Pancreas (tissue), 10 donors: ENCODE measurements around the gene SLC27A1. TPM values are rescaled to one million over a fixed set of nuclear protein-coding genes. Genes with fewer than 3 reads are reported as not detected.

Source experiments
- ATAC-seq, 4 donors: fragments of 200-7000 bp; cut with Tn5 transposase; one replicate each; pipeline versions ENCODE4 v1.8.0 to v1.9.1; 2020; ENCODE audit warnings: mild to moderate bottlenecking in 4 of 4, moderate library complexity in 4 of 4
- DNase-seq, 6 donors: peaks; one replicate each; pipeline ENCODE4 v3.0.0-alpha.2; 2020
- FAIRE-seq: peaks from 2 replicates; lab custom pipeline; 2012; peaks lifted over from hg19 to GRCh38; lab: Jason Lieb, UNC
- H3K27ac ChIP-seq, 4 donors: fragments of 200-600 bp; sonication (generic); 1 replicate in 3 of 4; 2 replicates in 1 of 4; pipeline versions ENCODE4 v1.5.0 to v1.8.0; 2020
- H3K27me3 ChIP-seq, 4 donors: fragments of 200-600 bp; one replicate each; pipeline ENCODE4 v1.8.0; 2021
- H3K36me3 ChIP-seq, 3 donors: fragments of 200-600 bp; sonication (generic) in 1 of 3; one replicate each; pipeline versions ENCODE4 v1.5.0 to v1.8.0; 2020 to 2021
- H3K4me1 ChIP-seq, 3 donors: fragments of 200-600 bp; one replicate each; pipeline ENCODE4 v1.8.0; 2021
- H3K4me3 ChIP-seq, 4 donors: fragments of 200-600 bp; sonication (generic) in 2 of 4; one replicate each; pipeline versions ENCODE4 v1.5.0 to v1.8.0; 2020 to 2021
- H3K9me3 ChIP-seq, 4 donors: fragments of 200-600 bp; one replicate each; pipeline ENCODE4 v1.8.0; 2021
- CTCF ChIP-seq, 4 donors: fragments of 200-600 bp; sonication (generic) in 3 of 4; IDR thresholded peaks; one replicate each; pipeline versions ENCODE4 v1.5.0 to v1.8.0; 2021; ENCODE audit warnings: antibody characterized with exemption in 4 of 4
- WGBS, 2 donors: extraction: QIAGEN DNeasy Blood & Tissue Kit; methylation state at CpG; one replicate each; pipeline ENCODE4 v1.1.7; 2013; 5-methylcytosine and 5-hydroxymethylcytosine counted together
- intact Hi-C, 3 donors: fragments of 100-400 bp; cut with DNase I; formaldehyde crosslinking; loops; one replicate each; pipeline versions ENCODE4 v1.11.1 to v1.14.2; 2022
- polyA plus RNA-seq, 2 donors: library from polyadenylated mRNA; stranded (reverse); fragments of 200-250 nt; gene quantifications; one replicate each; pipeline ENCODE4 v1.2.3, GENCODE V29; 2013
- total RNA-seq, 6 donors: library from RNA; stranded (reverse); fragmentation: NEBNext Ultra II Directional in 4 of 6; extraction: Animal tissue kit (Norgen Biotek cat#: 25700) in 4 of 6; gene quantifications; one replicate each; pipeline versions ENCODE4 v1.2.1 to v1.2.4, GENCODE V29; 2021 to 2023
- donor health status: healthy with polysubstance abuse.
- donor health status: DM: no; HTN: no; CAD: no; lungs with moderate emphysema.
- donor health status: DM: no; HTN: no; CAD: no.
- donor health status: control.
- donor health status: control.
- donor health status: Bipolar disorder and iron deficiency.
- donor health status: DM: yes; HTN: yes; CAD: no.
- donor health status: DM: no; HTN: no; CAD: no.
- donor health status: DM: no; HTN: no; CAD: no.
- donor health status: DM: yes; HTN: yes; CAD: no.

The SLC27A1 gene
- total and polyA plus RNA-seq, 8 donors, result 9.4 to 37.1 (median 11.4) TPM

GRCh38 chr19:17450264-17451075 is 19.9 kb upstream of the SLC27A1 start:
- no peak for TF ChIP-seq CTCF (IDR thresholded peaks at IDR 0.05)
- no peak for DNase-seq
- WGBS, 2 donors, result 67 to 68% methylated on average over 8 of the region's 8 CpGs
- H3K27ac ChIP-seq, result no peak overlapping the region
- no peaks in the 10 kb centered on the region for H3K36me3 ChIP-seq
- no peak overlapping the region for H3K4me3 ChIP-seq
- H3K9me3 ChIP-seq, result no peaks in the 10 kb centered on the region
- FAIRE-seq, result no peak
- no peaks in the 10 kb centered on the region for H3K4me1 ChIP-seq
- ATAC-seq, result no peak
- peaks cover 0 to 4% (median 0%) of the 10 kb centered on the region in 4 donors for H3K27me3 ChIP-seq
- intact Hi-C loops, result no loop called here

GRCh38 chr19:17451820-17452219 is 18.5 kb upstream of the SLC27A1 start:
- DNase-seq (no peak), FAIRE-seq (no peak), ATAC-seq (no peak)
- no peak overlapping the region for H3K4me3 ChIP-seq
- no peaks in the 10 kb centered on the region for H3K9me3 ChIP-seq
- H3K27ac ChIP-seq, result no peak overlapping the region
- no peaks in the 10 kb centered on the region for H3K4me1 ChIP-seq
- TF ChIP-seq CTCF (IDR thresholded peaks at IDR 0.05), result no peak
- 72 to 86% methylated on average over 4 of the region's 4 CpGs for WGBS, 2 donors
- peaks cover 0 to 12% (median 0%) of the 10 kb centered on the region in 4 donors for H3K27me3 ChIP-seq
- intact Hi-C loops, result no loop called here
- no peaks in the 10 kb centered on the region for H3K36me3 ChIP-seq

GRCh38 chr19:17454576-17455071 is 15.7 kb upstream of the SLC27A1 start:
- intact Hi-C loops, result no loop called here
- Histone ChIP-seq H3K36me3 (no peaks in the 10 kb centered on the region), H3K27ac (no peak overlapping the region), H3K9me3 (no peaks in the 10 kb centered on the region), H3K4me1 (no peaks in the 10 kb centered on the region), H3K27me3 (peaks cover 0 to 16% (median under 1%) of the 10 kb centered on the region in 4 donors), H3K4me3 (no peak overlapping the region)
- ATAC-seq (no peak), FAIRE-seq (no peak), DNase-seq (no peak)
- WGBS, 2 donors, result 7 to 10% methylated on average over 13 of the region's 13 CpGs
- no peak for TF ChIP-seq CTCF (IDR thresholded peaks at IDR 0.05)

GRCh38 chr19:17455308-17456123 is 14.8 kb upstream of the SLC27A1 start:
- Histone ChIP-seq H3K4me3 (no peak overlapping the region), H3K36me3 (no peaks in the 10 kb centered on the region), H3K27ac (no peak overlapping the region), H3K9me3 (no peaks in the 10 kb centered on the region), H3K27me3 (peaks cover 0 to 16% (median 2%) of the 10 kb centered on the region in 4 donors), H3K4me1 (no peaks in the 10 kb centered on the region)
- DNase-seq, result peak in 3 of 6 donors; percentile 31 to 68 (median 62)
- FAIRE-seq, result no peak
- intact Hi-C loops, result no loop called here
- TF ChIP-seq CTCF (IDR thresholded peaks at IDR 0.05), result no peak
- 10 to 11% methylated on average over 55 to 57 of the region's 58 CpGs for WGBS, 2 donors
- peak; percentile 25 to 29 (median 27) for ATAC-seq
